IPS-NIHi11 (cell line): ENCODE measurements around the gene CYTL1.
"Not testable (repeated sequence)": the region's sequence is repeated elsewhere in the genome, so short reads cannot be mapped to it uniquely, and the experiment has no call there.

ENCODE experiments used
- DNase-seq: peaks from one replicate; pipeline ENCODE4 v3.0.0; 2012; ENCODE audit warnings: mixed read lengths, low spot score

Gene CYTL1

GRCh38 chr4:5033281-5033841 lies 14.1 kb upstream of the CYTL1 start:
- DNase-seq, result no peak

GRCh38 chr4:5032813-5033212 lies 13.6 kb upstream of the CYTL1 start:
- DNase-seq, result no peak

GRCh38 chr4:5030927-5031326 lies 11.7 kb upstream of the CYTL1 start:
- DNase-seq, result no peak

- DNase-seq, result no peak
Measured at GRCh38 chr4:5030221-5030620, 11.0 kb upstream of the CYTL1 start.

GRCh38 chr4:5029447-5029846 lies 10.2 kb upstream of the CYTL1 start:
- no peak for DNase-seq

GRCh38 chr4:5028480-5028879 lies 9.2 kb upstream of the CYTL1 start:
- DNase-seq, result no peak

- DNase-seq, result no peak
Measured at GRCh38 chr4:5027346-5027745, 8.1 kb upstream of the CYTL1 start.

GRCh38 chr4:5026371-5026770 lies 7.1 kb upstream of the CYTL1 start:
- no peak for DNase-seq

- DNase-seq, result no peak
Measured at GRCh38 chr4:5024673-5025072, 5.4 kb upstream of the CYTL1 start.

- no peak for DNase-seq
Measured at GRCh38 chr4:5021546-5021945, 2.3 kb upstream of the CYTL1 start.

GRCh38 chr4:5020341-5020740 lies 1.1 kb upstream of the CYTL1 start:
- no peak for DNase-seq

- no peak for DNase-seq
Measured at GRCh38 chr4:5019796-5020195, 538 bp upstream of the CYTL1 start.

- no peak for DNase-seq
Measured at GRCh38 chr4:5018603-5019002, 655 bp downstream of the CYTL1 start.

GRCh38 chr4:5018096-5018495 lies 1.2 kb downstream of the CYTL1 start:
- no peak for DNase-seq

GRCh38 chr4:5014007-5014682 lies 5.1 kb downstream of the CYTL1 start:
- no peak for DNase-seq

GRCh38 chr4:5012958-5013357 lies 6.3 kb downstream of the CYTL1 start:
- no peak for DNase-seq

GRCh38 chr4:5012244-5012898 lies 6.9 kb downstream of the CYTL1 start:
- no peak for DNase-seq

GRCh38 chr4:5010984-5011383 lies 8.3 kb downstream of the CYTL1 start:
- DNase-seq, result no peak

- no peak for DNase-seq
Measured at GRCh38 chr4:5009796-5010195, 9.5 kb downstream of the CYTL1 start.

GRCh38 chr4:5006932-5007331 lies 12.3 kb downstream of the CYTL1 start:
- DNase-seq, result not testable (repeated sequence)

GRCh38 chr4:5004496-5004895 lies 14.8 kb downstream of the CYTL1 start:
- no peak for DNase-seq

- no peak for DNase-seq
Measured at GRCh38 chr4:5003918-5004317, 15.3 kb downstream of the CYTL1 start.

- DNase-seq, result no peak
Measured at GRCh38 chr4:5003372-5003857, 15.8 kb downstream of the CYTL1 start.

- DNase-seq, result not testable (repeated sequence)
Measured at GRCh38 chr4:5001641-5002040, 17.6 kb downstream of the CYTL1 start.
